Measurements from ENCODE around the gene CAMK4. TPM values are rescaled to one million over a fixed set of nuclear protein-coding genes. Genes with fewer than 3 reads are reported as not detected.

The CAMK4 gene
- total and polyA plus RNA-seq, 2 donors = 30.7 to 107 TPM

DNA sequence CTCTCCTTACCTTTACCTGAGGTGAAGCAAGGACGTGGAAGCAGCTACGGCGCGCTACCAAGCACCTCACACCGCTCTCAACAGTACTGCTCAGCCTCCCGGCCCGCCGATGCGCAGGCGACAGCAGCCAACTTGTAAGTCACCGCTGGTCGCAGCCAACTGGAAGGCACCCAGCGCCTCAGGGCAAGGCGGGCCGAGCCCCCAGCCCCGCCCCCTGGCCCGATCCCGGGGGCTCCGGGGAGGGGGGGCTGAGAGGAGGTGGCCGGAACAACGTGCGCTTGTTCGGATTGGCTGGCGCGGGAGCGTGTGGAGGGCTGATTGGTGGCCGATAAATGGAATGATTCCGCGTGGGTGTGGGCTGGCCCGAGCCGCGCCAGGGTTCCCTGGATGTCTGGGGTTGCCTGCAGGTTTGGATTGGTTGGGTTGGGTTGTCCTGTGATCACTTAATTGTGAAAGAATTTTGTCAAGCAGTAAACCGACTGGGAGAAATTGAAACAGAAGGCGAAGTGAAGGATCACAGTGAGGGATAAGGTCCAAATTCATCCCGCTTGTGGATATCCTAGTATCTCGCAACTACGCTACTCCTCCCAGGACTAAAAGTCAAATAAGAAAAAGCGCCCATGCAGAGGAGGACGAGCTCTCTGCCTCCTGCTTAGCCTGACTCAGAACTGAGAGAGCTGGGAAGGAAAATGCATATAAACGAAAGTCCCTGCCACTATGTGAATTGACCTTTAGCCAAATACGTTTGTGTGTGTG is 288.4 kb downstream of the CAMK4 start, which contains the start of gene STARD4:
STARD4 (minus strand) TSS at position 161 of the 756 bp plus-strand sequence. CDS start 5,102 bp downstream, outside the sequence.
- Histone ChIP-seq H3K27ac (ENCODE audit: low read depth in 1 of 2, low read length in 1 of 2) (peak within 1 kb of the TSS; percentile 44 to 83), H3K27me3 (ENCODE audit: control insufficient read depth in 2 of 2, insufficient read depth in 1 of 2, low read length in 1 of 2) (no peaks in the 10 kb centered on the region), H3K36me3 (ENCODE audit: control insufficient read depth in 2 of 2, insufficient read depth in 2 of 2, low read length in 1 of 2) (no peaks in the 10 kb centered on the region), H3K4me1 (ENCODE audit: control insufficient read depth in 2 of 2, insufficient read depth in 2 of 2, low read length in 2 of 2) (peaks cover 0 to 10% of the 10 kb centered on the region in 2 donors), H3K9me3 (ENCODE audit: control insufficient read depth in 2 of 2, insufficient read depth in 1 of 2, low read length in 1 of 2) (no peaks in the 10 kb centered on the region), H3K4me3 (ENCODE audit: low read length in 2 of 2) (peak within 1 kb of the TSS; percentile 54 to 79)
- peak; percentile 79 to 97 (median 91) for DNase-seq (ENCODE audit: low read depth in 6 of 9, low spot score in 9 of 9)
- WGBS = under 1% methylated on average over 41 of the region's 41 CpGs

DNA sequence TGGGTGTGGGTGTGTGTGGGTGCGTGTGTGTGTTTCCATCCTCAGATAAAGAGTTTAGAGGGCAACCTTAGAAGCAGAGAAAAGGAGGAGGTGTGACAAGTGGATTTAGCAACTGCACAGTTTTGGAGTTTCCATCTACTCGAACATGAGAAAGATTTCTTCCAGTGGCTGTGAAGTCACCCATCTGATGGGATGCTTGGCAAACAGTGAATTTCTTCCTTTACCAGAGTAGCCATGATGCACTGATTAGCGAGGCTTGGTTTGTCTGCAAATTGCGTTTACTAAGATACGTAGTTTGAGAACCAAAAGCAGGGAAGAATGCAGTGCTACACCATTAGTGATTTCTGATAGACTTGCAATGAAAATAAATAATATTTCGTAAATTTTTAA is 288.9 kb downstream of the CAMK4 start:
- 46% methylated on average over 6 of the region's 6 CpGs for WGBS
- H3K9me3 ChIP-seq (ENCODE audit: control insufficient read depth in 2 of 2, insufficient read depth in 1 of 2, low read length in 1 of 2) = no peaks in the 10 kb centered on the region
- peak in 1 of 9 donors; percentile 22 for DNase-seq (ENCODE audit: low read depth in 6 of 9, low spot score in 9 of 9)
- H3K4me1 ChIP-seq (ENCODE audit: control insufficient read depth in 2 of 2, insufficient read depth in 2 of 2, low read length in 2 of 2) = peaks cover 0 to 10% of the 10 kb centered on the region in 2 donors
- H3K27me3 ChIP-seq (ENCODE audit: control insufficient read depth in 2 of 2, insufficient read depth in 1 of 2, low read length in 1 of 2) = no peaks in the 10 kb centered on the region
- peak overlapping the region; percentile 54 to 79 for H3K4me3 ChIP-seq (ENCODE audit: low read length in 2 of 2)
- H3K27ac ChIP-seq (ENCODE audit: low read depth in 1 of 2, low read length in 1 of 2) = peak overlapping the region in 1 of 2 donors; percentile 83
- H3K36me3 ChIP-seq (ENCODE audit: control insufficient read depth in 2 of 2, insufficient read depth in 2 of 2, low read length in 1 of 2) = no peaks in the 10 kb centered on the region

DNA sequence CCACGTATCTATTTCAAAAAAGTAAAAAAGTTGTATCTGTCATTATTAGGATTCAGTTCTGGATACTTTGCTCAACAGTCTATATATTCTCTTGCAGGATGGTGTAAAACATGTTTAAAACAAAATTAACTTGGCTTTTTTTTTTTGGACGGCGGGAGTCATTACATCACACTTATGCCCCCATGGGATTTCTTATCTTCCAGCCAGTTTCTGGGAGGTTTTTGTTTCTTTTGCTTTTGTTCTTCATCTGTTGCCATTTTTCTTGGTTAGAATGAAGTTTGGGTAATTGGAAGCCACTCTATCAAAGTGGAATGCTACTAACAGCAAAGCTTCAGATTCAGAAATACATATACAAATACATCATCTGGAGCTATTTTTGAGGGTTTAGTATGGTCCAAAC is 289.9 kb downstream of the CAMK4 start:
- Histone ChIP-seq H3K27me3 (ENCODE audit: control insufficient read depth in 2 of 2, insufficient read depth in 1 of 2, low read length in 1 of 2) (no peaks in the 10 kb centered on the region), H3K4me3 (ENCODE audit: low read length in 2 of 2) (no peak overlapping the region), H3K27ac (ENCODE audit: low read depth in 1 of 2, low read length in 1 of 2) (no peak overlapping the region), H3K9me3 (ENCODE audit: control insufficient read depth in 2 of 2, insufficient read depth in 1 of 2, low read length in 1 of 2) (no peaks in the 10 kb centered on the region), H3K36me3 (ENCODE audit: control insufficient read depth in 2 of 2, insufficient read depth in 2 of 2, low read length in 1 of 2) (no peaks in the 10 kb centered on the region), H3K4me1 (ENCODE audit: control insufficient read depth in 2 of 2, insufficient read depth in 2 of 2, low read length in 2 of 2) (peaks cover 0 to 10% of the 10 kb centered on the region in 2 donors)
- no peak for DNase-seq (ENCODE audit: low read depth in 6 of 9, low spot score in 9 of 9)
- WGBS = 97% methylated on average over 3 of the region's 3 CpGs

DNA sequence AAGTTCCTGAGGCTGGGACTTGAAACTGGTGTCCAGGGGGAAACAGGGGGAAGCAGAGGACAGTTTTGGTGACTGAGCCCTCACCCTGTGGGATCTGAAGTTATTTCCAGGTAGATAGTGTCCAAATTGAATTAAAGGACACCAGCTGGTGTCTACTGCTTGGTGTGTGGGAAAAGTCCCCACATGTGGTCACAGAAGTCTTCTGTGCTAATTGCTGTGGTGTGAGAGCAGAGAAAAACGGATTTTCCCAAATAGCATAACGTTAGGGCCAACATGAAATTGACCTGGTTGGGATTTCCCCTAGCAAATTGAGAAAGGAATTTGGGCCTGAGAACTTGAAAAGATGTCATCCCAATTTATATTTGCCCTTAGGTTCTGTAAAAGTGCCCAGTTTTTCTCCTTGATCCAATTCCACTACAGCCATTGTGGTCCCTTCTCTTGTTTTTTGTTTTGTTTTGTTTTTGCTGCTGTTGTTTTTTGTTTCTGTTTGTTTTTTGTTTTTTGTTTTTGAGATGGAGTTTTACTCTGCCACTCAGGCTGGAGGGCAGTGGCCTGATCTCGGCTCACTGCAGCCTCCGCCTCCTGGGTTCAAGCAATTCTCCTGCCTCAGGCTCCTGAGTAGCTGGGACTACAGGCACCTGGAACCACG is 293.8 kb downstream of the CAMK4 start:
- H3K27ac ChIP-seq (ENCODE audit: low read depth in 1 of 2, low read length in 1 of 2) = no peak overlapping the region
- WGBS = 96% methylated on average over 5 of the region's 5 CpGs
- peaks cover 0 to 3% of the 10 kb centered on the region in 2 donors for H3K4me1 ChIP-seq (ENCODE audit: control insufficient read depth in 2 of 2, insufficient read depth in 2 of 2, low read length in 2 of 2)
- no peaks in the 10 kb centered on the region for H3K27me3 ChIP-seq (ENCODE audit: control insufficient read depth in 2 of 2, insufficient read depth in 1 of 2, low read length in 1 of 2)
- no peak overlapping the region for H3K4me3 ChIP-seq (ENCODE audit: low read length in 2 of 2)
- DNase-seq (ENCODE audit: low read depth in 6 of 9, low spot score in 9 of 9) = no peak
- no peaks in the 10 kb centered on the region for H3K9me3 ChIP-seq (ENCODE audit: control insufficient read depth in 2 of 2, insufficient read depth in 1 of 2, low read length in 1 of 2)
- H3K36me3 ChIP-seq (ENCODE audit: control insufficient read depth in 2 of 2, insufficient read depth in 2 of 2, low read length in 1 of 2) = no peaks in the 10 kb centered on the region

DNA sequence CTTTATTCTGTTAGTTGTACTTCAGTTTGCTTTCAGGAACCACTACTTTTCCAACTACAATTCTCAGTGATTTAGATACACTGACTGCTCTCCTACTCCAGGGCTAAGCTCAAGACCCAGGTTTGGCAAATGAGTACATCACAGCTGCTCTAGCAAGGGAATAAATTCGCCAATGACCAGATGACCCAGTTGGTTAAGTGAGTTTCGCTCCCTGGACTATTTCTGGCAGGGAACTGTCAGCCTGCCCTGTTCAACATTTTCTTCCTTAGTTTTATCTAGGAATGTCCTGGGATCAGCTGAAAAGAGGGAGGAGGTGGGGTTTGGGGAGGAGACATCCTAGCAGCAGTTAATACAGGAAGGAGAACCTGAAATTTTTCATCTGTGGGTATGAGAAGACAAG is 294.6 kb downstream of the CAMK4 start:
- H3K4me1 ChIP-seq (ENCODE audit: control insufficient read depth in 2 of 2, insufficient read depth in 2 of 2, low read length in 2 of 2) = no peaks in the 10 kb centered on the region
- H3K27ac ChIP-seq (ENCODE audit: low read depth in 1 of 2, low read length in 1 of 2) = no peak overlapping the region
- H3K27me3 ChIP-seq (ENCODE audit: control insufficient read depth in 2 of 2, insufficient read depth in 1 of 2, low read length in 1 of 2) = no peaks in the 10 kb centered on the region
- no peaks in the 10 kb centered on the region for H3K36me3 ChIP-seq (ENCODE audit: control insufficient read depth in 2 of 2, insufficient read depth in 2 of 2, low read length in 1 of 2)
- no peak for DNase-seq (ENCODE audit: low read depth in 6 of 9, low spot score in 9 of 9)
- H3K9me3 ChIP-seq (ENCODE audit: control insufficient read depth in 2 of 2, insufficient read depth in 1 of 2, low read length in 1 of 2) = no peaks in the 10 kb centered on the region
- 98% methylated on average over 2 of the region's 2 CpGs for WGBS
- H3K4me3 ChIP-seq (ENCODE audit: low read length in 2 of 2) = no peak overlapping the region

DNA sequence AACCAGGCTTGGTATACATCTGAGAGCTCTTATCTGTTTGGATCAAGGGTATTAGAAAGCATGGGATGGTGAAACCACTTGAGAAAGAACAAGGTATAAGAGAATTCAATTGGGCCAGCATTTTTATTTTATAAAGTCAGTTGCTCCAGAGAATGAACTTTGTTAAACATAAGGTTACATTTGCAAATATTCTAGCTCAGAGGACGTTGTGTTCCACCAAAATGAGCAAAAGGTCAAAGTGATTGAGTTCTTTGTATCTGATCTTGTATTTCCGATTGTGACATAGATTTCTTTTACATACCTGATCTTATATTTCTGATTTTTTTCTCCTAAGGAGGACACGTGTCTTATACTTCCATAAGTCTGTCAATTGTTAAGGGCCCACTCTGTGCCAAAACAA is 296.7 kb downstream of the CAMK4 start:
- DNase-seq (ENCODE audit: low read depth in 6 of 9, low spot score in 9 of 9) = no peak
- H3K4me3 ChIP-seq (ENCODE audit: low read length in 2 of 2) = no peak overlapping the region
- H3K27me3 ChIP-seq (ENCODE audit: control insufficient read depth in 2 of 2, insufficient read depth in 1 of 2, low read length in 1 of 2) = no peaks in the 10 kb centered on the region
- 93% methylated on average over 3 of the region's 3 CpGs for WGBS
- H3K9me3 ChIP-seq (ENCODE audit: control insufficient read depth in 2 of 2, insufficient read depth in 1 of 2, low read length in 1 of 2) = no peaks in the 10 kb centered on the region
- H3K36me3 ChIP-seq (ENCODE audit: control insufficient read depth in 2 of 2, insufficient read depth in 2 of 2, low read length in 1 of 2) = no peaks in the 10 kb centered on the region
- peaks cover 0 to 3% of the 10 kb centered on the region in 2 donors for H3K4me1 ChIP-seq (ENCODE audit: control insufficient read depth in 2 of 2, insufficient read depth in 2 of 2, low read length in 2 of 2)
- H3K27ac ChIP-seq (ENCODE audit: low read depth in 1 of 2, low read length in 1 of 2) = no peak overlapping the region

DNA sequence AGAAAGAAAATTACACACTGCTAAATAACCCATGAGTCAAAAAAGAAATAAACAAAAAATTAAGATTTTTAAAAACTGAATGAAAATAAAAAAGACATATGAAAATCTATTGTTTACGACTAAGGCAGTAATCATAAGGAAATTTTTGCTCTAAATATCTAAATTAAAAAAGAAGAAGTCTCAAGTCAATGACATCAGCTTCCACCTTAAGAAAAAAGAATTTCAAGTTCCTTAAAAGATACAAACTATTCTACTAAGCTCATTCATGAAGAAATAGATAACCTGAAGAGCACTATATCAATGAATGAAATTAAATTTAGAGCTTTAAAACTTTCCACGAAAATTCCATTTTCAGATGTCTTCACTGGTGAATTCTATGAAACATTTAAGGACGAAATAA is 303.9 kb downstream of the CAMK4 start:
- no peaks in the 10 kb centered on the region for H3K36me3 ChIP-seq (ENCODE audit: control insufficient read depth in 2 of 2, insufficient read depth in 2 of 2, low read length in 1 of 2)
- no peaks in the 10 kb centered on the region for H3K9me3 ChIP-seq (ENCODE audit: control insufficient read depth in 2 of 2, insufficient read depth in 1 of 2, low read length in 1 of 2)
- no peaks in the 10 kb centered on the region for H3K27me3 ChIP-seq (ENCODE audit: control insufficient read depth in 2 of 2, insufficient read depth in 1 of 2, low read length in 1 of 2)
- H3K4me1 ChIP-seq (ENCODE audit: control insufficient read depth in 2 of 2, insufficient read depth in 2 of 2, low read length in 2 of 2) = peaks cover 4 to 7% of the 10 kb centered on the region in 2 donors
- no peak for DNase-seq (ENCODE audit: low read depth in 6 of 9, low spot score in 9 of 9)
- H3K27ac ChIP-seq (ENCODE audit: low read depth in 1 of 2, low read length in 1 of 2) = no peak overlapping the region
- WGBS = 97% methylated on average over 3 of the region's 3 CpGs
- no peak overlapping the region for H3K4me3 ChIP-seq (ENCODE audit: low read length in 2 of 2)

DNA sequence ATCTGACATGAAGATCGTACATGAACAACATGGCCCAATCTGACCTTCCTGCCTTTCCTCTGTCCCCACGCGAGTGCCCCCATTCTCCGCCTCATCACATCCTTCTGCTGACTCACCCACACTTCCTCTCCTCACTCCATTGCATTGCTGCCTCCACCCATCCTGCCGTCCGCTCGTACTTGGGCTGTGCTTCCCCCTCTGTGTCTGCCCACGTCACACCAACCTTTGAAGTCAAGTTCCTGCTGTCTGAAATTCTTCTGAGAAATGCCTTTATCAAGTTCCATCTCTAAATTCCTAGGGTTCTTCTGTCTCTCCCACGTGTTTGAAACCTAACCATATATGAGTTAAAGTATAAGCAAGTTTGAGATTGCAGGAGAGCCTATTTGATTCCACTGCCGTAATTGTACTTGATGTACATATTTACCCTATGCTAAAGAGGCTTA is 306.1 kb downstream of the CAMK4 start:
- WGBS = 13% methylated on average over 10 of the region's 10 CpGs
- H3K27ac ChIP-seq (ENCODE audit: low read depth in 1 of 2, low read length in 1 of 2) = peak overlapping the region; percentile 15 to 20
- no peak overlapping the region for H3K4me3 ChIP-seq (ENCODE audit: low read length in 2 of 2)
- H3K36me3 ChIP-seq (ENCODE audit: control insufficient read depth in 2 of 2, insufficient read depth in 2 of 2, low read length in 1 of 2) = no peaks in the 10 kb centered on the region
- peaks cover 4% of the 10 kb centered on the region in 2 donors for H3K4me1 ChIP-seq (ENCODE audit: control insufficient read depth in 2 of 2, insufficient read depth in 2 of 2, low read length in 2 of 2)
- H3K27me3 ChIP-seq (ENCODE audit: control insufficient read depth in 2 of 2, insufficient read depth in 1 of 2, low read length in 1 of 2) = no peaks in the 10 kb centered on the region
- H3K9me3 ChIP-seq (ENCODE audit: control insufficient read depth in 2 of 2, insufficient read depth in 1 of 2, low read length in 1 of 2) = no peaks in the 10 kb centered on the region
- DNase-seq (ENCODE audit: low read depth in 6 of 9, low spot score in 9 of 9) = peak in 5 of 9 donors; percentile 49 to 75 (median 57)

DNA sequence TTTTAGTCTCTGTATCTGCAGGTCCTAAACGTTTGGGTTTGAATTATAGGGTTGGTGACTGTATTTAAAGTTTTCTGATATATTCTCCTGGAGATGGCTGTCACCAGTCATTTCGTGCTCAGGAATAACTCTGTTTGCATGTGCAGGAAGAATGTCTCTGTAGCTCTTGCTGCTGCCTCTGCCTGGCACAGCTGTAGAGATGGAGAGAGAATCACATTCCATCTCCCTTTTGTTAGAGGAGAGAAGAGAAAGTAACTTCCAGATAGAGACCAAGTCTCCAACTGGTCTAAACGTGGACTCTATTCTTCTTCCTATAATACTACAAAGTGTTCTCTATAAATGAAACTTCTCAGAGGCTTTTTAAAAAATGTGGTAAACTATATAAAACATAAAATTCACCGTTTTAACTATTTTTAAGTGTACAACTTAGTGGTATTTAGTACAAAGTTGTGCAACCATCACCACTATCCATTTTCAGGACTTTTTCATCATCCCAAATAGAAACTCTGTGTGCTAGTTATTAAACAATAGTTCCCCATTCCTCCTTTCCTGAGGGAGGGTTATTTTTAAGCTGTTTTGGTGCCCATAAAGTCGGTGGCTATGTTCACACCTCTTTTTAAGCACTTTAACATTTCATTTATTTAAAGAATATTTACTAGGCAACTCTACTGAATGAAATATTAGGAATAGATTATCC is 308.9 kb downstream of the CAMK4 start:
- H3K36me3 ChIP-seq (ENCODE audit: control insufficient read depth in 2 of 2, insufficient read depth in 2 of 2, low read length in 1 of 2) = no peaks in the 10 kb centered on the region
- 71% methylated on average over 5 of the region's 5 CpGs for WGBS
- H3K27ac ChIP-seq (ENCODE audit: low read depth in 1 of 2, low read length in 1 of 2) = no peak overlapping the region
- no peaks in the 10 kb centered on the region for H3K27me3 ChIP-seq (ENCODE audit: control insufficient read depth in 2 of 2, insufficient read depth in 1 of 2, low read length in 1 of 2)
- H3K4me3 ChIP-seq (ENCODE audit: low read length in 2 of 2) = no peak overlapping the region
- DNase-seq (ENCODE audit: low read depth in 6 of 9, low spot score in 9 of 9) = no peak
- H3K4me1 ChIP-seq (ENCODE audit: control insufficient read depth in 2 of 2, insufficient read depth in 2 of 2, low read length in 2 of 2) = peaks cover 4% of the 10 kb centered on the region in 2 donors
- no peaks in the 10 kb centered on the region for H3K9me3 ChIP-seq (ENCODE audit: control insufficient read depth in 2 of 2, insufficient read depth in 1 of 2, low read length in 1 of 2)
